Body of pancreas (tissue), 4 donors: ENCODE data around the gene LGALS4. TPM values are rescaled to one million over a fixed set of nuclear protein-coding genes. Genes with fewer than 3 reads are reported as not detected.
A peak's percentile ranks its signal among the peaks of the same experiment; 100 is the strongest.
"Not testable (repeated sequence)": the region's sequence is repeated elsewhere in the genome, so short reads cannot be mapped to it uniquely, and the experiment has no call there.

ENCODE experiments used
- ATAC-seq: fragments of 150-250 bp; one replicate; pipeline ENCODE4 v1.9.1; 2016
- DNase-seq, 4 donors: peaks; one replicate each; pipeline ENCODE4 v3.0.0-alpha.2; 2019
- H3K27ac ChIP-seq, 4 donors: fragments of 200-600 bp; sonication (generic); 1 replicate in 3 of 4; 2 replicates in 1 of 4; pipeline versions ENCODE4 v1.5.1 to v1.6.1; 2016 to 2019; ENCODE audit warnings: mild to moderate bottlenecking in 1 of 4, mixed read lengths in 1 of 4, moderate library complexity in 1 of 4
- H3K27me3 ChIP-seq, 2 donors: fragments of 200-600 bp; sonication (generic); one replicate each; pipeline ENCODE4 v1.6.0; 2016; ENCODE audit warnings: mild to moderate bottlenecking in 1 of 2
- H3K36me3 ChIP-seq, 2 donors: fragments of 200-600 bp; sonication (generic); replicated peaks in 1 of 2; 2 replicates each; pipeline ENCODE4 v1.5.1; 2016; ENCODE audit warnings: low read depth in 2 of 2; ENCODE audit not compliant: insufficient read depth in 1 of 2
- H3K4me1 ChIP-seq: fragments of 200-600 bp; sonication (generic); one replicate; pipeline ENCODE4 v1.6.0; 2016
- H3K4me3 ChIP-seq, 2 donors: fragments of 200-600 bp; sonication (generic); 1 replicate in 1 of 2; 2 replicates in 1 of 2; pipeline ENCODE4 v1.5.1; 2016 to 2019
- H3K9me3 ChIP-seq, 3 donors: fragments of 200-600 bp; sonication (generic); 1 replicate in 2 of 3; 2 replicates in 1 of 3; pipeline ENCODE4 v1.5.1; 2016
- CTCF ChIP-seq, 7 experiments: fragments of 450-650 bp in 4 of 7; fragments of 200-600 bp in 3 of 7; sonication (generic) in 3 of 7; IDR thresholded peaks; one replicate each; pipeline ENCODE4 v1.5.1; 2016 to 2019; ENCODE audit warnings: antibody characterized with exemption in 7 of 7
- POLR2A ChIP-seq, 3 donors: fragments of 450-650 bp; IDR thresholded peaks; one replicate each; pipeline ENCODE4 v1.6.1; 2016; ENCODE audit warnings: antibody characterized with exemption in 3 of 3, mild to moderate bottlenecking in 2 of 3
- WGBS, 2 donors: methylation state at CpG; one replicate each; pipeline ENCODE4 v1.1.5; 2017; 5-methylcytosine and 5-hydroxymethylcytosine counted together
- intact Hi-C: fragments of 100-400 bp; cut with DNase I; formaldehyde crosslinking; loops from one replicate; pipeline ENCODE4 v1.15.1; 2023
- total RNA-seq, 2 donors: library from RNA; depleted of rRNA; stranded (reverse); fragments of >200 nt; gene quantifications; one replicate each; pipeline ENCODE4 v1.1.0, GENCODE V29; 2016

Gene LGALS4
- total RNA-seq, 2 donors from 2014 or later, result 54.1 to 153 TPM

- DNase-seq, result no peak
- Histone ChIP-seq H3K4me3 (no peak overlapping the region), H3K9me3 (no peaks in the 10 kb centered on the region), H3K27me3 (no peaks in the 10 kb centered on the region), H3K4me1 (peaks cover 7% of the 10 kb centered on the region), H3K27ac (no peak overlapping the region), H3K36me3 (no peaks in the 10 kb centered on the region)
- no peak for ATAC-seq
- intact Hi-C loops, result no loop called here
- TF ChIP-seq POLR2A (IDR thresholded peaks at IDR 0.05) (no peak), CTCF (IDR thresholded peaks at IDR 0.05) (no peak)
- 67% methylated on average over 7 of the region's 7 CpGs for WGBS, 2 donors
Observed at GRCh38 chr19:38780443-38780842, 32.3 kb downstream of the LGALS4 start.

GRCh38 chr19:38778733-38779132, 34.0 kb downstream of the LGALS4 start:
- 47 to 61% methylated on average over 7 of the region's 7 CpGs for WGBS, 2 donors
- ATAC-seq (no peak), DNase-seq (no peak)
- intact Hi-C loops, result no loop called here
- Histone ChIP-seq H3K4me3 (no peak overlapping the region), H3K4me1 (no peaks in the 10 kb centered on the region), H3K9me3 (no peaks in the 10 kb centered on the region), H3K27ac (no peak overlapping the region), H3K36me3 (no peaks in the 10 kb centered on the region), H3K27me3 (no peaks in the 10 kb centered on the region)
- no peak for TF ChIP-seq POLR2A (IDR thresholded peaks at IDR 0.05)
- no peak for TF ChIP-seq CTCF (IDR thresholded peaks at IDR 0.05)

- DNase-seq (no peak), ATAC-seq (no peak)
- H3K27ac ChIP-seq, result no peak overlapping the region
- 76 to 83% methylated on average over 8 to 12 of the region's 13 CpGs for WGBS, 2 donors
- peaks cover 4% of the 10 kb centered on the region for H3K4me1 ChIP-seq
- H3K27me3 ChIP-seq, result no peaks in the 10 kb centered on the region
- no peaks in the 10 kb centered on the region for H3K9me3 ChIP-seq
- intact Hi-C loops, result no loop called here
- H3K4me3 ChIP-seq, result no peak overlapping the region
- TF ChIP-seq POLR2A (IDR thresholded peaks at IDR 0.05), result no peak
- no peak for TF ChIP-seq CTCF (IDR thresholded peaks at IDR 0.05)
- no peaks in the 10 kb centered on the region for H3K36me3 ChIP-seq
Observed at GRCh38 chr19:38774181-38774950, 38.4 kb downstream of the LGALS4 start.

GRCh38 chr19:38773469-38774177, 39.1 kb downstream of the LGALS4 start, which contains the start of gene LGALS7:
TSS of gene LGALS7 (minus strand) at chr19:38773517. CDS start at chr19:38773492, 25 bp downstream.
- TF ChIP-seq CTCF (IDR thresholded peaks at IDR 0.05), result no peak
- no peaks in the 10 kb centered on the region for H3K36me3 ChIP-seq
- no peak within 1 kb of the TSS for H3K4me3 ChIP-seq
- DNase-seq, result no peak
- ATAC-seq, result no peak
- no peak within 1 kb of the TSS for H3K27ac ChIP-seq
- intact Hi-C loops, result no loop called here
- 59 to 85% methylated on average over 4 to 11 of the region's 14 CpGs for WGBS, 2 donors
- no peaks in the 10 kb centered on the region for H3K27me3 ChIP-seq
- peaks cover 4% of the 10 kb centered on the region for H3K4me1 ChIP-seq
- H3K9me3 ChIP-seq, result no peaks in the 10 kb centered on the region

GRCh38 chr19:38771569-38771968, 41.2 kb downstream of the LGALS4 start:
- H3K36me3 ChIP-seq, DNase-seq, H3K27me3 ChIP-seq, H3K4me1 ChIP-seq, ATAC-seq, H3K4me3 ChIP-seq, intact Hi-C loops, H3K9me3 ChIP-seq, H3K27ac ChIP-seq: not testable (repeated sequence)
- no CpG with 5 or more reads among the region's 30 CpGs for WGBS, 2 donors

GRCh38 chr19:38770949-38771275, 41.8 kb downstream of the LGALS4 start:
- WGBS, 2 donors, result 44% methylated on average over 1 of the region's 22 CpGs; no CpG with 5 or more reads in 1 of the 2 donors
- H3K36me3 ChIP-seq, intact Hi-C loops, H3K4me1 ChIP-seq, H3K27me3 ChIP-seq, H3K27ac ChIP-seq, H3K9me3 ChIP-seq, H3K4me3 ChIP-seq, DNase-seq: not testable (repeated sequence)
- peak; percentile 93 for ATAC-seq

- H3K4me1 ChIP-seq, H3K36me3 ChIP-seq, H3K4me3 ChIP-seq, H3K9me3 ChIP-seq, H3K27ac ChIP-seq, DNase-seq, H3K27me3 ChIP-seq, intact Hi-C loops: not testable (repeated sequence)
- WGBS, 2 donors, result 20% methylated on average over 2 of the region's 58 CpGs; no CpG with 5 or more reads in 1 of the 2 donors
- peak; percentile 20 for ATAC-seq
Observed at GRCh38 chr19:38770228-38770948, 42.4 kb downstream of the LGALS4 start.
